HG02970 (cell line): ENCODE measurements around the gene MRTO4.
"Not testable (repeated sequence)": the region's sequence is repeated elsewhere in the genome, so short reads cannot be mapped to it uniquely, and the experiment has no call there.

Source experiments
- ATAC-seq: cut with Tn5 transposase; IDR thresholded peaks from one replicate; pipeline ENCODE4 v1.9.1; 2021; ENCODE audit warnings: mild to moderate bottlenecking, moderate library complexity, moderate number of reproducible peaks; ENCODE audit not compliant: unreplicated experiment, low FRiP score

Gene MRTO4

DNA sequence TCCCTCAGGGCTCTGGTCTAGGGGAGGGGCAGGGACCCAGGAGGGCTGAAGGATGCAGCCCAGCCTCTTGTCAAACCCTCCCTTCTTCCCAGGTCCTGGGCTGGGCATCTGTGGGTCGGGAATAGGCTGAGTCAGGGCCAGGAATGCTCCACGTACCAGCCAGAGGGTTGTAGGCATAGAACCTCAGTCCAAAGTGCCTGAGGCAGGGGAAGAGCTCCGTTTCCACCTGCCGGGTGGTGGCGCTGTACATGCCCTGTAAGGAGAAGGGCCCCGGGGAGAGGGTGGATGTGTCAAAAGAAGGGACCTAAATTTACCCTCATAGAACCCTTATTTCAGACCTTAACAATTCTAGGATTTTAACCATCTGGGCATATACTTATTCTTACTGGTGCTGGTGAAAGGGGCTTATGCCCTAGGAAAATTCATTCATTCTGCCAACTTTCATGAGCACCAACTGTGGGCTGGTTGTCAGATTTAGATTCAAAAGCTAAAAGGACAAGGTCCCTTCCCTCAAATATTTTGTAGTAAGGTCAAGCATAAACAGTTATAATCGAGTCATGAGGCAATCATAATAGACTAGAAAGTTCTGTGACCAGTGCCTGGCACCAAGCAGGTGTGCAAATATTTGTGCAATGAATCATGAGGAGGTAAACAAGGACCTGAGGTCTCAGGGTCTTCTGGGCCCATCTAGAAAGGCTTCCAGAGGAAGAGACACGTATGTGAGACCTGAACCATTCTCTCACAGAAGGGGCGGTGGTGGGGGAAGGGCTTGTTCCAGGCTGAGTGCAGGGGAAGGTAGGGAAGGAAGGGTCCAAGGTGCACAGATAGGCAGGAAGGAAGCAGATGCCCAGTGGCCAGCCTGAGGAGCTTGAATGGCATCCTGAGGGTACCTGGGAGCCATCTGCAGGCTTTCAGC, 18.1 kb downstream of the MRTO4 start:
- not testable (repeated sequence) for ATAC-seq

DNA sequence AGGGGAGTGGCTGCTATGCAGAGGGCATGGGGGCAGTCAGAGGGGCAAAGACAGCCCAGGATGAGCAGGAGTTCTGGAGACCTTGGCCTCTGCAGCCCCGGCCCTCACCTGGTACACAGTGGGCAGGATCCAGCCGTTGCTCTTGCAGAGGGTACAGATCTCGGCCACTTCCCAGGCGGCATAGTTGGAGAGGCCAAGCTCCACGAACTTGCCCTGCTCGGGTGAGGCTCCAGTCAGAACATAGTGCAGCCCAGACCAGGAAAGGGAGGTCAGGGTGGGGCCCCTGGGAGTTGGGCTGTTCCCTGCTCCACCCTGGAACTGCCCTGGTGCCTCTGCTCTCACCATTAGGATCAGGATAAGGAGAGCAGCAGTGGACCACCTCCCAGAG, 18.7 kb downstream of the MRTO4 start:
- ATAC-seq = not testable (repeated sequence)

DNA sequence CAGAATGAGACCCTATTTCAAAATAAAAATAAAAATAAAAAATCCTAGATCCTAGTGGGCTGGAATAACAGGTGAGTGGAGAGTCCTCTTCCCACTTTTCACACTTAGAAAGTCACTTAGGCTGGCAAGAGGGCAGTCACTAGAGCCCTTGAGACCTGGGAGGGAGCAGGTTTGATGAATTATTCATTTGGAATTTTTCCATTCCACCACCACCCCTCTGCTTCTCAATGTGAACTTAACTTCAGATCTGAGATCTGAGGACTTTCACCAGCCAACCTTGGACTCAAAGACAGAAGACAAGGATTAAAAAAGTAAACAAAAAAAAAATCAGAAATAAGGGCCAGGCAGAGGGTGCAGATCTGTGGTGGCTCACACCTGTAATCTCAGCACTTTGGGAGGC, 20.5 kb downstream of the MRTO4 start:
- ATAC-seq = no peak

DNA sequence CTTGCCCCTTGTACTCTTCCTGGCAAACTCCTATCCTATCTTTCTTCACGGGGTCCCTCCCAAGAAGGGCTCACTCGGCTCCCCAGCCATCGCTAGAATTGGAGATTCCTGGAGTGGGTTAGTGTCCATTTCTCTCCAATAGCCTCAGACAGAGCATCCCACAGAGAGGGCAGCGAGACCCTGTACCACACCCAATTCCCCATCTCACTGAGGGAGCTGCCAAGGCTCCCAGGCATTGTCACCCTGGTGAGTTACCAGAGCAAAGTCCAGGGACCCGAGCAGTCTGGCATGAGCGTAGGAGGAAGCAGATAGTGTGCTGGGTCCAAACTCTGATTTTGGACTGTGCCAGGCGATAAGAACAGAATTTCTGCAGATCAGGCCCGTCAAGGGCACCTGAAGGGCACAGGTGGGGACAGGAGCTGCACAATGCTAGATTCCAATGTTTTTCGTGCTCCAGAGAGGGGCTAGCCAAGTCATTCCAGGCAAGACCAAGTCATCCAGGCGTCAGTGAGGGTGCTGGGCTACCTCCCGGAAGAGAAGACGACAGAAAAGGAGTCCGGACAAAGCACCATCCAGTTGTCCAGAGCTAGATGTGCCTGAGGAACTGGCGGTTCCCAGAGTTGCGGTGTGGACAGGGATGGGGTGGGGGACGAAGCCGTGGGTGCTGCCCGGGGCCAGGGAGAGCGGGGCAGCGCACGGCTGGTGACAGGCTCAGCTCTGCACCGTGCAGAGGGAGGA, 21.7 kb downstream of the MRTO4 start:
- ATAC-seq = no peak

DNA sequence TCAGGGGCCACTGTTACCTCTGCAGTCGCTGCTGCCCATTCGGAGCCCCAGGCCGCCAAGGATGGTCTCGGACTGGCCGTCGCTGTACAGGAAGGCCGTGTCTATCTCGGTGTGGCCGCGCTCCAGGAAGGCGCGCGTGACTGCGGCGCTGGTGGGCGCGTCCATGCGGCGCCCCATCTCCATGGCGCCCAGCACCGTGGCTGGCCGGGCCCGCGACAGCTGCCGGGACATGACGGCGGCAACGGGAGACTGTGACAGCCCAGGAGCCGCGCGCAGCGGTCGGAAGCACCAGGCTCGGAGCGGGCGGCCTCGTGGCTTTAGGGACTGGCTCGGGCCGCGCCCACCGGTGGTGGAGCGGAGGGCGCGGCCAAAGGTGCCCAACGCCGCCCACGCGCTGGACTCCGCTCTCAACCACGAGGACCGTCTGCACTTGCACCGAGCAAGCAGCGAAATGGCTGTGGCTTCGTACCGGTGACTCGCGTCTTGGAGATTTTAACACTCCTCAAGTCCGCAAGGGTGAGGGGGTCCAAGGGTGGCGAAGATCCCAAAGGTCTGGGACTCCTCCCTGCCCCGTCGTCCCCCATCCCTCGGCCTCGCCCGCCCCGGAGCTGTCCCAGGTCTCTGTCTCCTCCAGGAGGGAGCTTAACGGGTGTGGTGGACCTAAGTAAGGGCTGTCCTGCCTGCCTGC, 22.4 kb downstream of the MRTO4 start:
- ATAC-seq = not testable (repeated sequence)

DNA sequence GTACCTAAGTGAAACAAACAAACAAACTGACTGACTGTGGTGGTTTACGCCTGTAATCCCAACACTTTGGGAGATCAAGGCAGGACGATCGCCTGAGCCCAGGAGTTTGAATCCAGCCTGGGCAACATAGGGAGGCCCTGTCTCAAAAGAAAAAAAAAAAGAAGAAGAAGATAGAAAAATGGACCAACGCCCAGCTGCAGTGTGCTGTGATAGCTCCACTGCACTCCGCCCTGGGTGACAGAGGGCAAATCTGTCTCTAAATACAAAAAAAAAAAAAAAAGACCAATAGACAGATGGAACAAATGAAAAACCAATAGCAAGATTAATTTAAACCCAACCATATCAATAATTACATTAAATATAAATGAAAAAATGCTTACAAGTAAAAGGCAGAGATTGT, 23.0 kb downstream of the MRTO4 start:
- no peak for ATAC-seq

DNA sequence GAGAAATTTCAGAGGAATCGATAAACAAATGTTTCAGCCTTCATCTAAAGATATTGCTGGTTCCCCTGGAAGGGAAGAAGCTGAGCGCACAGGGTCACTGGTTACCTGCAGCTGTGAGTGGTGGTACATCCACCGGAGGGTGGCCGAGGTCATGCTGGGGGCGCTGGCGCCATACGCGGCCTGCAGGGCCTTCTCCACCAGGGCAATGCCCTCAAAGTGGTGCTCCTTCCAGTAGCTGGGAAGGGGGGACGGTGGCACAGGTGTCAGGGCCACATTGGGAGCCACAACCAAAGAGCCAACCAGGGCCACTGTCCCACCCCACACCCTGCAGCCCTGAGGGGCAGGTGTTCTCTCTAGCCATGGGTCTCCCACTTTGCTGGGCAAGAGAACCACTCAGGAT, 32.3 kb downstream of the MRTO4 start:
- ATAC-seq = no peak

DNA sequence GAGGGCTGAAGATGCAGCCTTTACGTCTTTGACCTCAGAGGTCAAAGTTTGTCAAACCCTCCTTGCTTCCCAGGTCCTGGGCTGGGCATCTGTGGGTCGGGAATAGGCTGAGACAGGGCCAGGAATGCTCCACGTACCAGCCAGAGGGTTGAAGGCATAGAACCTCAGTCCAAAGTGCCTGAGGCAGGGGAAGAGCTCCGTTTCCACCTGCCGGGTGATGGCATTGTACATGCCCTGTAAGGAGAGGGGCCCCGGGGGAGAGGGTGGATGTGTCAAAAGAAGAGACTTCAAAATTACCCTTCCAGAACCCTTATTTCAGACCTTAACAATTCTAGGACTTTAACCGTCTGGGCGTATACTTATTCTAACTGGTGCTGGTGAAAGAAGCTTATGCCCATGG, 33.3 kb downstream of the MRTO4 start:
- ATAC-seq = no peak

DNA sequence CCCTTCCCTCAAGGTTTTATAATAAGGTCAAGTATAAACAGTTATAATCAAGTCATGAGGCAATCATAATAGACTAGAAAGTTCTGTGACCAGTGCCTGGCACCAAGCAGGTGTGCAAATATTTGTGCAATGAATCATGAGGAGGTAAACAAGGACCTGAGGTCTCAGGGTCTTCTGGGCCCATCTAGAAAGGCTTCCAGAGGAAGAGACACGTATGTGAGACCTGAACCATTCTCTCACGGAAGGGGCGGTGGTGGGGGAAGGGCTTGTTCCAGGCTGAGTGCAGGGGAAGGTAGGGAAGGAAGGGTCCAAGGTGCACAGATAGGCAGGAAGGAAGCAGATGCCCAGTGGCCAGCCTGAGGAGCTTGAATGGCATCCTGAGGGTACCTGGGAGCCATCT, 33.8 kb downstream of the MRTO4 start:
- ATAC-seq = not testable (repeated sequence)

DNA sequence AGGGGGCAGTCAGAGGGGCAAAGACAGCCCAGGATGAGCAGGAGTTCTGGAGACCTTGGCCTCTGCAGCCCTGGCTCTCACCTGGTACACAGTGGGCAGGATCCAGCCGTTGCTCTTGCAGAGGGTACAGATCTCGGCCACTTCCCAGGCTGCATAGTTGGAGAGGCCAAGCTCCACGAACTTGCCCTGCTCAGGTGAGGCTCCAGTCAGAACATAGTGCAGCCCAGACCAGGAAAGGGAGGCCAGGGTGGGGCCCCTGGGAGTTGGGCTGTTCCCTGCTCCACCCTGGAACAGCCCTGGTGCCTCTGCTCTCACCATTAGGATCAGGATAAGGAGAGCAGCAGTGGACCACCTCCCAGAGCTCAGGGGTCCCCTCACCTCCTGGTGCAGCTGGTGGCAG, 34.2 kb downstream of the MRTO4 start:
- ATAC-seq = not testable (repeated sequence)

DNA sequence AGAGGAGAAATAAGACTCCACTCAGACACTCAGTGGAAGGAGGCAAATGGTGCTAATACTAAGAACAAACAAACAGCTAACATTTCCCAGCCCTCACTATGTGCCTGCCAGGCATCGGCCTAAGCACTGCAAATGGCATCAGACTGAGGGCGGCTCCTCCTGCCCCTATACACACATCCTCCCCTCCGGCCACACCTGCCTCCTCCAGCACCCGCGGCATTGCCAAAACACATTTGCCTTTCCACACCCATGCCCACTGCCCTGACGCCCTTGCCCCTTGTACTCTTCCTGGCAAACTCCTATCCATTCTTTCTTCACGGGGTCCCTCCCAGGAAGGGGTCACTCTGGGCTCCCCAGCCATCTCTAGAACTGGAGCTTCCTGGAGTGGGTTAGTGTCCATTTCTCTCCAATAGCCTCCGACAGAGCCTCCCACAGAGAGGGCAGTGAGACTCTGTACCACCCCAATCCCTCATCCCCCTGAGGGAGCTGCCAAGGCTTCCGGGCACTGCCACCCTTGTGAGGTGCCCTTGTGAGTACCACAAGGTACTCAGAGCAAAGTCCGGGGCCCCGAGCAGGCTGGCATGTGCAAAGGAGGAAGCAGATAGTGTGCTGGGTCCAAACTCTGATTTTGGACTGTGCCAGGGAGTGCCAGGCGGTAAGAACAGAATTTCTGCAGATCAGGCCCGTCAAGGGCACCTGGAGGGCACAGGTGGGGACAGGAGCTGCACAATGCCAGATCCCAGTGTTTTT, 36.0 kb downstream of the MRTO4 start:
- no peak for ATAC-seq

DNA sequence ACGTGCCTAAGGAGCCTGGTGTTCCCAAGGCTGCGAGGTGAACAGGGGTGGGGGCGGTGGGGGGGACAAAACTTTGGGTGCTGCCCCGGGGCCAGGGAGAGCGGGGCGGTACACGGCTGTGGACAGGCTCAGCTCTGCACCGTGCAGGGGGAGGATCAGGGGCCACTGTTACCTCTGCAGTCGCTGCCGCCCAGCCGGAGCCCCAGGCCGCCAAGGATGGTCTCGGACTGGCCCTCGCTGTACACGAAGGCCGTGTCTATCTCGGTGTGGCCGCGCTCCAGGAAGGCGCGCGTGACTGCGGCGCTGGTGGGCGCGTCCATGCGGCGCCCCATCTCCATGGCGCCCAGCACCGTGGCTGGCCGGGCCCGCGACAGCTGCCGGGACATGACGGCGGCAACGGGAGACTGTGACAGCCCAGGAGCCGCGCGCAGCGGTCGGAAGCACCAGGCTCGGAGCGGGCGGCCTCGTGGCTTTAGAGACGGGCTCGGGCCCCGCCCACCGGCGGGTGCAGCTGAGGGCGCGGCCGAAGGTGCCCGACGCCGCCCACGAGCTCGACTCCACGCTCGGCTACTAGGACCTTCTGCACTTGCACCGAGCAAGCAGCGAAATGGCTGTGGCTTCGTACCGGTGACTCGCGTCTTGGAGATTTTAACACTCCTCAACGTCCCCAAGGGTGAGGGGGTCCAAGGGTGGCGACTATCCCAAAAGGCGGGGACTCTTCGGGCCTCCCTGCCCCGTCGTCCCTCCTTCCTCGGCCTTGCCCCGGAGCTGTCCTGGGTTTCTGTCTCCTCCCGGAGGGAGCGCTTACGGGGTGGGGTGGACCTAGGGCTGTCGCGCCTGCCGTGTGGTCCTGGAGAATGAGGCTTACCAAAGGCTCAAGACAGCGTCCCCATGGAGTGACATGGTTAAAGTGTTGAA, 37.0 kb downstream of the MRTO4 start, which contains the start of gene AKR7A3:
Gene AKR7A3 (minus strand): TSS at position 447 of the 918 bp plus-strand sequence. CDS start 61 bp downstream, at position 386.
- ATAC-seq = not testable (repeated sequence)

DNA sequence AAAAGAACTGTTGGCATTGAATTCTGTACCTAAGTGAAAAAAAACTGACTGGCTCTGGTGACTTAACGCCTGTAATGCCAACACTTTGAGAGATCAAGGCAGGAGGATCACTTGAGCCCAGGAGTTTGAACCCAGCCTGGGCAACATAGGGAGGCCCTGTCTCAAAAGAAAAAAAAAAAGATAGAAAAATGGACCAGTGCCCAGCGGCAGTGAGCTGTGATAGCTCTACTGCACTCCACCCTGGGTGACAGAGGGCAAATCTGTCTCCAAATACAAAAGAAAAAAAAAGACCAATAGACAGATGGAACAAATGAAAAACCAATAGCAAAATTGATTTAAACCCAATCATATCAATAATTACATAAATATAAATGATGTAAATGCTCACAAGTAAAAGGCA, 37.6 kb downstream of the MRTO4 start:
- no peak for ATAC-seq

DNA sequence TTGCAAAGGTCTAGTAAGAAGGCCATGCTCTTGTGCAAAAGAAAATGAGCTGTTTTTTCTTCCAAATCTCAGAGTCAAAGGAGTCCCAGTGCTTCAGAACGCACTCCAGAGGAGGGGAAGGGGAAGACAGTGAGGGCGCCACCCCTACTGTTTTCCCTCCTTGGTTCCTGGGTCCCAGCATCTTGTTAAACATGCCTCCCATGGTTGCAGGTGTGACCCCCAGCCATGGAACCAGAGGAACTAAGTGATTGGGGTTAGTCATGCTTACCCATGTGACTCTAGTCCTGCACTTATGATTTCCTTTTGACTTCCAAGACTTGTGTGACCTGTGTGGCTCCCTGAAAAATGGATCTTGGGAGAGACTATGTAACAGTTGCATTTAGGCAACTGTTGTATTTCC, 43.0 kb downstream of the MRTO4 start:
- no peak for ATAC-seq

DNA sequence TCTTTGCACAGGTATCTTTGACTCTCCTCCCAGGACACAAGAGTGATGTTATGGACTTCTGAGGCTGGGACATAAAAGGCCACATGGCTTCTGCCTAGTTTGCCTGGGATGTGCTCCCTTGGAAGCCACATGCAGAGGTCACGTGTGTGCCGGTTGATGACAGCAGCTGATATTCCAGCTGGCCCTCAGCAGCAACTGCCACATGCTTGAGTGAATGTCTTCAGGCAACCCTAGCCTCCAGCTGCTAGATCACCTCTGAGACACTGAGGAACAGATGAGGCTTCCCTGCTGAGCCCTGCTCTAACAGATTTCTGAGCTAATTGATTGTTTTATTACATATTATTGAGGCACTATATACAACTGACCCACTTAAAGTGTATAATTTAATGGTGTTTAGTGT, 48.6 kb downstream of the MRTO4 start:
- no peak for ATAC-seq

DNA sequence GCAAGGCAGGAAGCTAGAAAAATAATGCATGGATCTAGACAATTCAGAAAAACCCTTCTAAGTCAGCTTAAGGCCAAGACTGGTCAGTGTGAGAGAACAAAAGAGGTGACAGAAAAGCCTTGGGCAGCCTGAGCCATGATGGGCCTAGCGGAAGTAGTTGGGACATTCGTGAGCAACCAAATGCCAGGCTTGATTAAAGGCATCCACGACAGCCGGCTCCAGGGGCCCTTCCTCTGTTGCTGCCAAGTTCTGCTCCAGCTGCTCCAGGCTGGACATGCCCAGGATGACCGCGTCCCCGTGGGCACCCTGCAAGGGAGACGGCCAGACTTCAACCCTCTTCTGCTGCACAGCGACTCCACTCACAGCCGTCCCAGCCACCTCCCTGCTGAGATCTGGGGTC, 52.5 kb downstream of the MRTO4 start:
- not testable (repeated sequence) for ATAC-seq

DNA sequence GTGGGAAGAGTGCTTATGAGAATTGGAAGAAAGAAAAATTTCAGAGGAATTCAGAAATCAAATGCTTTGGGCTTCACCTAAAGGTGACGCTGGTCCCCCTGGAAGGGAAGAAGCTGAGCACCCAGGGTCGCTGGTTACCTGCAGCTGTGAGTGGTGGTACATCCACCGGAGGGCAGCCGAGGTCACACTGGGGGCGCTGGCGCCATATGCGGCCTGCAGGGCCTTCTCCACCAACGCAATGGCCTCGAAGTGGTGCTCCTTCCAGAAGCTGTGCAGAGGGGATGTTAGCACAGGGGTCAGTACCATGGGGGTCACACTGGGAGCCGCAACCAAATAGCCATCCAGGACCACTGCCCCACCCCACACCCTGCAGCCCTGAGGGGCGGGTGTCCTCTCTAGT, 54.3 kb downstream of the MRTO4 start:
- ATAC-seq = no peak

DNA sequence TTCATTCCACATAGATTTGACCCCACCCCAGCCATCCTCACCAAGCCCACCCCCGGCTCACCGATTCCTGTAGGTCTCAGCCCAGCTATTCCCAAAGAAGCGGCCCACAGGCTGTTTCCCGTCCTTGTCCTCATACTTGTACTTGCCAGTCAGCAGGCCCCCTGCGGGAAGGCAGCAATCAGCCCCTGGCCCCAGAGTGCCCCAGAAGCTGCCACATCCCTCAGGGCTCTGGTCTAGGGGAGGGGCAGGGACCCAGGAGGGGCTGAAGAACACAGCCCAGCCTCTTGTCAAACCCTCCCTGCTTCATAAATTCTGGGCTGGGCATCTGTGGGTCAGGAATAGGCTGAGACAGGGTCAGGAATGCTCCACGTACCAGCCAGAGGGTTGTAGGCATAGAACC, 55.3 kb downstream of the MRTO4 start:
- no peak for ATAC-seq

DNA sequence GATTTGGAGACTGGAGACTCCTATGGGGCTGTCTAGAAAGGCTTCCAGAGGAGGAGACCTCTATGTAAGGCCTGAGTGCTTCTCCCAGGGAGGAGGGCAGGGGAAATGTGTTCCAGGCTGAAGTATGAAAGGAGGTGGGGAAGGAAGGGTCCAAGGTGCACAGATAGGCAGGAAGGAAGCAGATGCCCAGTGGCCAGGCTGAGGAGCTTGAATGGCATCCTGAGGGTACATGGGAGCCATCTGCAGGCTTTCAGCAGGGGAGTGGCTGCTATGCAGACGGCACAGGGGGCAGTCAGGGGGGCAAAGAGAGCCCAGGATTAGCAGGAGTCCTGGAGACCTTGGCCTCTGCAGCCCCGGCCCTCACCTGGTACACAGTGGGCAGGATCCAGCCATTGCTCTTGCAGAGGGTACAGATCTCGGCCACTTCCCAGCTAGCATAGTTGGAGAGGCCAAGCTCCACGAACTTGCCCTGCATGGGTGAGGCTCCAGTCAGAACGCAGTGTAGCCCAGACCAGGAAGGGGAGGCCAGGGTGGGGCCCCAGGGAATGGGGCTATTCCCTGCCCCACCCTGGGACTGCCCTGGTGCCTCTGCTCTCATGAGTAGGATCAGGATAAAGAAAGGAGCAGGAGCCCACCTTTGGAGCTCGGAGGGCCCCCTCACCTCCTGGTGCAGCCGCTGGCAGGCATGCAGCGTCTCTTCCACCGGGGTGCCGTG, 56.3 kb downstream of the MRTO4 start:
- ATAC-seq = no peak
